ENCODE results near the gene BEND7.

DNA sequence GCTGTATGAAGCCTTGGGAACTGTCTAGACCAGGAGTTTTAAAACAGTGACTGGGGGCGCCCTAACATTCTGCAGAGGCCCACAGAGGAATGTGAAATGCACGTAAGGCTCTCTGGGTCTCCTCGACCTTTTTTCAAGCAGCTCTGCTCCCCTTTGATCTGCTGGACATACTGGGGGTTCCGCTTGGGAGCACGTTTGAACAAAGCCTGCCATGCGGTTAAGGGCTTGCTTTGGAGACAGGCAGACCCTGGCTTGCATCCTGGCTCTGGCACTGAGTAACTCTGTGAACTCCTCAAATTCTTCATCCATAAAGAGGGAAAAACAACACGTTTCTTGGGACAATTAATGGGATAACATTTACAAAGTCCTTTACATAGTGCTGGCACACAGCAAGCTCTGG, 7.8 kb downstream of the BEND7 start:
- TF ChIP-seq, protein P1, sequence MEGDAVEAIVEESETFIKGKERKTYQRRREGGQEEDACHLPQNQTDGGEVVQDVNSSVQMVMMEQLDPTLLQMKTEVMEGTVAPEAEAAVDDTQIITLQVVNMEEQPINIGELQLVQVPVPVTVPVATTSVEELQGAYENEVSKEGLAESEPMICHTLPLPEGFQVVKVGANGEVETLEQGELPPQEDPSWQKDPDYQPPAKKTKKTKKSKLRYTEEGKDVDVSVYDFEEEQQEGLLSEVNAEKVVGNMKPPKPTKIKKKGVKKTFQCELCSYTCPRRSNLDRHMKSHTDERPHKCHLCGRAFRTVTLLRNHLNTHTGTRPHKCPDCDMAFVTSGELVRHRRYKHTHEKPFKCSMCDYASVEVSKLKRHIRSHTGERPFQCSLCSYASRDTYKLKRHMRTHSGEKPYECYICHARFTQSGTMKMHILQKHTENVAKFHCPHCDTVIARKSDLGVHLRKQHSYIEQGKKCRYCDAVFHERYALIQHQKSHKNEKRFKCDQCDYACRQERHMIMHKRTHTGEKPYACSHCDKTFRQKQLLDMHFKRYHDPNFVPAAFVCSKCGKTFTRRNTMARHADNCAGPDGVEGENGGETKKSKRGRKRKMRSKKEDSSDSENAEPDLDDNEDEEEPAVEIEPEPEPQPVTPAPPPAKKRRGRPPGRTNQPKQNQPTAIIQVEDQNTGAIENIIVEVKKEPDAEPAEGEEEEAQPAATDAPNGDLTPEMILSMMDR (IDR thresholded peaks at IDR 0.05) = no peak
- no peak for TF ChIP-seq TAF1 (IDR thresholded peaks at IDR 0.05; ENCODE audit: borderline replicate concordance, low read depth, low read length)
- TF ChIP-seq EP300 (IDR thresholded peaks at IDR 0.05; ENCODE audit: borderline replicate concordance in 1 of 2, low read depth in 1 of 2, low read length in 1 of 2) = no peak
- TF ChIP-seq, protein P2, sequence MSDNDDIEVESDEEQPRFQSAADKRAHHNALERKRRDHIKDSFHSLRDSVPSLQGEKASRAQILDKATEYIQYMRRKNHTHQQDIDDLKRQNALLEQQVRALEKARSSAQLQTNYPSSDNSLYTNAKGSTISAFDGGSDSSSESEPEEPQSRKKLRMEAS (IDR thresholded peaks at IDR 0.05; ENCODE audit: low read depth) = no peak
- no peak for TF ChIP-seq POLR2AphosphoS5 (IDR thresholded peaks at IDR 0.05; ENCODE audit: low read depth, low read length)
- no peak for TF ChIP-seq FOXJ3 (CRISPR knock-in tag; IDR thresholded peaks at IDR 0.05)
- no peak for TF ChIP-seq CHD2 (IDR thresholded peaks at IDR 0.05; ENCODE audit: low read length, partially characterized antibody)
- no peak for TF ChIP-seq YY1 (IDR thresholded peaks at IDR 0.05; ENCODE audit: low read depth)
